ENCODE measurements around the gene KCNK7. TPM values are rescaled to one million over a fixed set of nuclear protein-coding genes. Genes with fewer than 3 reads are reported as not detected.

Gene KCNK7
- total and polyA plus RNA-seq, 2 donors (not counting 3 experiments of a cell fraction or from before 2014, with no cell fraction given): 0.17 to 0.60 TPM

GRCh38 chr11:65569973-65570918, 25.4 kb downstream of the KCNK7 start, which contains the start of gene ZNRD2:
ZNRD2 (plus strand) TSS chr11:65570477; CDS start chr11:65570492, 15 bp downstream.
- H3K79me2 ChIP-seq (ENCODE audit: control insufficient read depth, insufficient read depth, low read length): peaks cover 25% of the 10 kb centered on the region
- H3K4me3 ChIP-seq (replicated peaks in 1 of 3; ENCODE audit: insufficient read depth in 1 of 3, low read depth in 1 of 3, low read length in 3 of 3): peak within 1 kb of the TSS; percentile 55 to 66 (median 63)
- peak; percentile 99 for FAIRE-seq
- dilution Hi-C loops (cut with MboI; ENCODE audit: extremely low pct_ligation_motif_present, low sequenced_read_pairs): no loop called here
- H3K9ac ChIP-seq (replicated peaks; ENCODE audit: extremely low read depth, insufficient read depth, low read length): peak within 1 kb of the TSS; percentile 85
- BruUV-seq (replicated peaks): TSS peak; percentile 59
- H3K9me3 ChIP-seq (replicated peaks; ENCODE audit: control insufficient read depth, insufficient read depth, low read length): no peaks in the 10 kb centered on the region
- intact Hi-C loops (cut with micrococcal nuclease): loop anchor here (1.0 to 5.0 kb wide), 4 partner anchors 10 to 188 kb away; partner anchors contain the start of gene SLC25A45
- no peaks in the 10 kb centered on the region for H3K27me3 ChIP-seq (ENCODE audit: control insufficient read depth in 2 of 2, insufficient read depth in 2 of 2, low read length in 2 of 2)
- no peaks in the 10 kb centered on the region for H3K36me3 ChIP-seq (ENCODE audit: control insufficient read depth in 2 of 2, extremely low read depth in 1 of 2, insufficient read depth in 2 of 2, low read length in 2 of 2)
- H3K9me1 ChIP-seq (replicated peaks; ENCODE audit: control insufficient read depth, extremely low read depth, insufficient read depth, low read length): no peaks in the 10 kb centered on the region
- POLR2A ChIA-PET: interaction anchor here (0.5 to 1.2 kb wide), 3 partner anchors 10 to 148 kb away, joined by 3 to 4 read pairs (median 4); partner anchors contain the start of gene NEAT1
- H2AFZ ChIP-seq (ENCODE audit: low read depth, low read length): peak within 1 kb of the TSS; percentile 64
- H4K20me1 ChIP-seq (replicated peaks; ENCODE audit: control insufficient read depth, extremely low read depth, insufficient read depth, low read length): no peaks in the 10 kb centered on the region
- CTCF ChIA-PET: interaction anchor here (0.6 to 9.7 kb wide), 9 partner anchors 11 to 45 kb away, joined by 3 to 167 read pairs (median 4); partner anchors contain the start of genes LTBP3, MAP3K11 and PCNX3
- peaks cover 51% of the 10 kb centered on the region for H3K4me1 ChIP-seq (ENCODE audit: control insufficient read depth, extremely low read depth, insufficient read depth, low read length)
- H3K27ac ChIP-seq (ENCODE audit: insufficient read depth, low read depth, low read length): peak within 1 kb of the TSS; percentile 61
- peak; percentile 99 for DNase-seq (ENCODE audit: low read depth, low spot score)
- peak within 1 kb of the TSS; percentile 82 for H3K4me2 ChIP-seq (ENCODE audit: insufficient read depth, low read length)
- TF ChIP-seq EZH2 (IDR thresholded peaks at IDR 0.05; ENCODE audit: borderline replicate concordance, low read depth, low read length, severe bottlenecking) (no peak), POLR2AphosphoS5 (IDR thresholded peaks at IDR 0.05; ENCODE audit: insufficient read depth, low read depth, low read length) (peak; percentile 78), JUN (IDR thresholded peaks at IDR 0.05; ENCODE audit: borderline replicate concordance, insufficient read depth, insufficient read length, low read depth) (no peak), GATA2 (IDR thresholded peaks at IDR 0.05; ENCODE audit: insufficient read depth, insufficient read length, low read depth, low read length) (no peak), FOS (IDR thresholded peaks at IDR 0.05; ENCODE audit: borderline replicate concordance, insufficient read depth, low read length) (peak; percentile 40), POLR2A (IDR thresholded peaks at IDR 0.05; ENCODE audit: low read depth, low read length) (peak; percentile 84), MYC (IDR thresholded peaks at IDR 0.05; ENCODE audit: low read depth, low read length) (peak; percentile 73), CTCF (IDR thresholded peaks at IDR 0.05; ENCODE audit: extremely low read depth in 1 of 2, insufficient read depth in 1 of 2, low read depth in 1 of 2, low read length in 2 of 2) (peak; percentile 29 to 47)
- TF ChIP-seq, protein P1, sequence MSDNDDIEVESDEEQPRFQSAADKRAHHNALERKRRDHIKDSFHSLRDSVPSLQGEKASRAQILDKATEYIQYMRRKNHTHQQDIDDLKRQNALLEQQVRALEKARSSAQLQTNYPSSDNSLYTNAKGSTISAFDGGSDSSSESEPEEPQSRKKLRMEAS (IDR thresholded peaks at IDR 0.05; ENCODE audit: insufficient read depth, insufficient read length): peak; percentile 35

All from endothelial cell of umbilical vein (primary cell).